Astrocyte (in vitro differentiated cells and primary cell): ENCODE results near the gene RTKN.

Experiments used
- EZH2 ChIP-seq: IDR thresholded peaks from 2 replicates; pipeline ENCODE4 v1.6.1; 2012; ENCODE audit warnings: mild to moderate bottlenecking, low read length, inconsistent platforms; ENCODE audit not compliant: insufficient read depth
- TF ChIP-seq, protein P1 (sequence below): IDR thresholded peaks from 2 replicates; pipeline ENCODE4 v1.5.1; 2011; ENCODE audit warnings: low read depth, mild to moderate bottlenecking, inconsistent platforms, low read length, moderate library complexity; ENCODE audit not compliant: insufficient read depth

DNA sequence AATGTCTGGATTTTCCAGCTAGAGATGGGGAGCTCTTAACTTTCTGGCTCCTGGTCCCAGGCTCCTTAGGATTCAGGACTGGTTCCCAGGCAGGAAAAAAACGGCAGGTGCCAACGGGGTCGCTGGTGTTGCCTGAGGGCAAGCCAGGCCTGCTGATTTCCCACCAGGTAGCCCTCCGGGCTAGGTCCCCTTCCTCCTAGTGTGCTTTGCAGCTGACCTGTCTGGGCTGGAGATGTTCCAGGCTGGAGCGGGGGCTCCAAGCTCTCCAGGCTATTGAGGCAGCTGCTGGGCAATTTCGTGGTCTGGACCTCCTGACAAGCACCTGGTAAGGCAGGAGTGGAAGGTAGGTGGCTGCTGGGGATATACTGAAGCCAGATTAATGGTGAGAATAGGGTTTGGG lies 32.7 kb upstream of the RTKN start:
- TF ChIP-seq, protein P1, sequence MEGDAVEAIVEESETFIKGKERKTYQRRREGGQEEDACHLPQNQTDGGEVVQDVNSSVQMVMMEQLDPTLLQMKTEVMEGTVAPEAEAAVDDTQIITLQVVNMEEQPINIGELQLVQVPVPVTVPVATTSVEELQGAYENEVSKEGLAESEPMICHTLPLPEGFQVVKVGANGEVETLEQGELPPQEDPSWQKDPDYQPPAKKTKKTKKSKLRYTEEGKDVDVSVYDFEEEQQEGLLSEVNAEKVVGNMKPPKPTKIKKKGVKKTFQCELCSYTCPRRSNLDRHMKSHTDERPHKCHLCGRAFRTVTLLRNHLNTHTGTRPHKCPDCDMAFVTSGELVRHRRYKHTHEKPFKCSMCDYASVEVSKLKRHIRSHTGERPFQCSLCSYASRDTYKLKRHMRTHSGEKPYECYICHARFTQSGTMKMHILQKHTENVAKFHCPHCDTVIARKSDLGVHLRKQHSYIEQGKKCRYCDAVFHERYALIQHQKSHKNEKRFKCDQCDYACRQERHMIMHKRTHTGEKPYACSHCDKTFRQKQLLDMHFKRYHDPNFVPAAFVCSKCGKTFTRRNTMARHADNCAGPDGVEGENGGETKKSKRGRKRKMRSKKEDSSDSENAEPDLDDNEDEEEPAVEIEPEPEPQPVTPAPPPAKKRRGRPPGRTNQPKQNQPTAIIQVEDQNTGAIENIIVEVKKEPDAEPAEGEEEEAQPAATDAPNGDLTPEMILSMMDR, result no peak
- TF ChIP-seq EZH2, result no peak
